HepG2 (cell line): Measurements from ENCODE around the gene RGS19. TPM values are rescaled to one million over a fixed set of nuclear protein-coding genes. Genes with fewer than 3 reads are reported as not detected.

Experiments
- ATAD3A ChIP-seq: sonication (generic); formaldehyde crosslinking; IDR thresholded peaks from 2 replicates; pipeline ENCODE4 v1.4.0; 2020; ENCODE audit warnings: missing genetic modification reagents
- BCL3 ChIP-seq: sonication (generic); formaldehyde crosslinking; IDR thresholded peaks from 2 replicates; pipeline ENCODE4 v1.5.1; 2020; ENCODE audit warnings: mild to moderate bottlenecking, missing genetic modification reagents, moderate library complexity
- FOXA3 ChIP-seq: IDR thresholded peaks from 2 replicates; pipeline ENCODE4 v1.6.1; 2016; ENCODE audit warnings: missing genetic modification reagents, missing compliant biosample characterization
- HDAC1 ChIP-seq: sonication (generic); formaldehyde crosslinking; IDR thresholded peaks from 2 replicates; pipeline ENCODE4 v1.5.1; 2020; ENCODE audit warnings: mild to moderate bottlenecking, missing genetic modification reagents
- HIVEP1 ChIP-seq: sonication (generic); formaldehyde crosslinking; IDR thresholded peaks from 2 replicates; pipeline ENCODE4 v1.4.0; 2020; ENCODE audit warnings: mild to moderate bottlenecking, missing genetic modification reagents
- KLF12 ChIP-seq: sonication (generic); formaldehyde crosslinking; IDR thresholded peaks from 2 replicates; pipeline ENCODE4 v1.4.0; 2020; ENCODE audit warnings: missing genetic modification reagents, borderline replicate concordance
- KMT2B ChIP-seq: IDR thresholded peaks from 2 replicates; pipeline ENCODE4 v1.6.1; 2016; ENCODE audit warnings: missing genetic modification reagents, missing compliant biosample characterization
- MLX ChIP-seq: IDR thresholded peaks from 2 replicates; pipeline ENCODE4 v1.6.1; 2016
- MTA3 ChIP-seq: sonication (generic); formaldehyde crosslinking; IDR thresholded peaks from 2 replicates; pipeline ENCODE4 v1.4.0; 2020; ENCODE audit warnings: missing genetic modification reagents
- NR3C1 ChIP-seq: sonication (generic); formaldehyde crosslinking; IDR thresholded peaks from 2 replicates; pipeline ENCODE4 v1.4.0; 2020; ENCODE audit warnings: missing genetic modification reagents
- RARA ChIP-seq: IDR thresholded peaks from 2 replicates; pipeline ENCODE4 v1.6.1; 2016; ENCODE audit warnings: missing genetic modification reagents, missing compliant biosample characterization
- RXRA ChIP-seq: sonication (generic); formaldehyde crosslinking; IDR thresholded peaks from 2 replicates; pipeline ENCODE4 v1.5.1; 2020; ENCODE audit warnings: missing genetic modification reagents
- SOX6 ChIP-seq, 2 experiments: fragments of 450-650 bp in 1 of 2; sonication (generic) in 1 of 2; formaldehyde crosslinking in 1 of 2; IDR thresholded peaks; 2 replicates each; pipeline versions ENCODE4 v1.4.0 to v1.6.1; 2017 to 2020; ENCODE audit warnings: antibody characterized with exemption in 1 of 2, mild to moderate bottlenecking in 1 of 2, missing genetic modification reagents in 1 of 2
- TBL1XR1 ChIP-seq: fragments of 150-350 bp; IDR thresholded peaks from 2 replicates; pipeline ENCODE4 v1.6.1; 2014; ENCODE audit warnings: borderline replicate concordance, low read length; ENCODE audit not compliant: partially characterized antibody
- YEATS2 ChIP-seq: sonication (generic); formaldehyde crosslinking; IDR thresholded peaks from 2 replicates; pipeline ENCODE4 v1.4.0; 2020; ENCODE audit warnings: missing genetic modification reagents, borderline replicate concordance
- ZNF180 ChIP-seq: sonication (generic); formaldehyde crosslinking; IDR thresholded peaks from 2 replicates; pipeline ENCODE4 v1.4.0; 2020; ENCODE audit warnings: low read depth, missing genetic modification reagents, borderline replicate concordance
- ZNF451 ChIP-seq: sonication (generic); formaldehyde crosslinking; IDR thresholded peaks from 2 replicates; pipeline ENCODE4 v1.5.0; 2020; ENCODE audit warnings: mild to moderate bottlenecking, missing genetic modification reagents
- ZNF646 ChIP-seq: sonication (generic); formaldehyde crosslinking; IDR thresholded peaks from 2 replicates; pipeline ENCODE4 v1.9.0; 2021; ENCODE audit warnings: mild to moderate bottlenecking, missing genetic modification reagents
- ZNF746 ChIP-seq: sonication (generic); formaldehyde crosslinking; IDR thresholded peaks from 2 replicates; pipeline ENCODE4 v1.8.0; 2022; ENCODE audit warnings: mild to moderate bottlenecking, missing genetic modification reagents
- ZNF770 ChIP-seq: sonication (generic); formaldehyde crosslinking; IDR thresholded peaks from 2 replicates; pipeline ENCODE4 v1.5.0; 2020; ENCODE audit warnings: mild to moderate bottlenecking, missing genetic modification reagents
- polyA plus RNA-seq, 8 experiments: library from polyadenylated mRNA; depleted of rRNA in 3 of 8; stranded (reverse) in 7 of 8; unstranded in 1 of 8; fragments of >200 nt; fragmentation: Illumina TruSeq in 4 of 8; extraction: Trizol in 4 of 8; gene quantifications; 2 replicates each; pipeline versions ENCODE4 v1.2.1 to v1.2.3, GENCODE V29; 2011 to 2016; ENCODE audit warnings: low read depth in 4 of 8, missing spikeins in 1 of 8, mixed read lengths in 1 of 8; ENCODE audit not compliant: insufficient read depth in 1 of 8
- total RNA-seq, 5 experiments: library from RNA; depleted of rRNA; stranded (reverse); fragments of >200 nt; fragmentation: Illumina TruSeq; extraction: Trizol; gene quantifications; 2 replicates each; pipeline ENCODE4 v1.2.3, GENCODE V29; 2016; ENCODE audit warnings: low read depth in 1 of 5

The RGS19 gene
- total and polyA plus RNA-seq, 2 of the 13 experiments (the other 11 are each of a cell fraction or from before 2014, with no cell fraction given): 10.7 to 11.9 TPM

GRCh38 chr20:64082126-64082731, 2.9 kb upstream of the RGS19 start (continued):
- no peak for TF ChIP-seq ZNF646
- TF ChIP-seq SOX6 (IDR thresholded peaks at IDR 0.05): no peak
- peak; percentile 32; the same call in 1 of the 2 replicates for TF ChIP-seq SOX6 (CRISPR knock-in tag; IDR thresholded peaks at IDR 0.05)
- no peak for TF ChIP-seq ZNF451 (CRISPR knock-in tag)
- TF ChIP-seq MLX (CRISPR knock-in tag): peak; percentile 60; the same call in 1 of the 2 replicates
- TF ChIP-seq YEATS2 (CRISPR knock-in tag): peak; percentile 46; the same call in 1 of the 2 replicates
- TF ChIP-seq KLF12 (CRISPR knock-in tag): 0 out of 2 replicates have a peak, but pooled peaks have one; percentile 37
- peak; percentile 82 for TF ChIP-seq RXRA (CRISPR knock-in tag)
- 0 out of 2 replicates have a peak, but pooled peaks have one; percentile 38 for TF ChIP-seq KMT2B (CRISPR knock-in tag)
- peak; percentile 40 for TF ChIP-seq TBL1XR1
- TF ChIP-seq BCL3 (CRISPR knock-in tag): no peak
- no peak for TF ChIP-seq MTA3 (CRISPR knock-in tag)
- TF ChIP-seq HDAC1 (CRISPR knock-in tag): peak; percentile 68
- no peak; the same call in 1 of the 2 replicates for TF ChIP-seq ATAD3A (CRISPR knock-in tag)
- TF ChIP-seq HIVEP1: no peak
- no peak for TF ChIP-seq ZNF180 (CRISPR knock-in tag)
- TF ChIP-seq ZNF770 (CRISPR knock-in tag): no peak
- TF ChIP-seq RARA (CRISPR knock-in tag): peak; percentile 95
- 0 out of 2 replicates have a peak, but pooled peaks have one; percentile 16 for TF ChIP-seq NR3C1
- peak; percentile 30; the same call in 1 of the 2 replicates for TF ChIP-seq ZNF746 (CRISPR knock-in tag)
- peak; percentile 69 for TF ChIP-seq FOXA3 (CRISPR knock-in tag)
